Measurements from ENCODE around the gene GADD45G. TPM values are rescaled to one million over a fixed set of nuclear protein-coding genes. Genes with fewer than 3 reads are reported as not detected.

The GADD45G gene
- polyA plus RNA-seq, 1 of the 3 experiments (the other 2 are of a cell fraction), result 1.3 TPM

- Histone ChIP-seq H3K27me3 (ENCODE audit: insufficient read depth) (no peaks in the 10 kb centered on the region; the same call in 1 of the 2 replicates), H4K20me1 (ENCODE audit: insufficient read depth) (no peaks in the 10 kb centered on the region), H3K4me1 (ENCODE audit: control insufficient read depth in 1 of 2, insufficient read depth in 2 of 2, low read depth in 1 of 2, low read length in 1 of 2) (peaks cover 24 to 41% of the 10 kb centered on the region in 2 experiments), H3K27ac (ENCODE audit: low read depth in 2 of 2, low read length in 1 of 2) (peak overlapping the region; percentile 13 to 91; a peak in 2 of 4 replicates), H3K36me3 (replicated peaks in 1 of 2; ENCODE audit: control insufficient read depth in 1 of 2, insufficient read depth in 2 of 2, low read length in 1 of 2) (no peaks in the 10 kb centered on the region), H3F3A (replicated peaks; ENCODE audit: insufficient read depth) (peaks cover 27% of the 10 kb centered on the region), H3K4me3 (ENCODE audit: low read depth in 2 of 2, low read length in 1 of 2) (peak overlapping the region in 1 of 2 experiments; percentile 47; a peak in 2 of 4 replicates), H2AFZ (ENCODE audit: low read depth) (no peak overlapping the region), H3K9me2 (no peaks in the 10 kb centered on the region), H3K4me2 (peak overlapping the region; percentile 91), H3K9me3 (no peaks in the 10 kb centered on the region), H3K9ac (no peak overlapping the region), H3K79me2 (ENCODE audit: insufficient read depth) (no peaks in the 10 kb centered on the region)
- POLR2A ChIA-PET, result interaction anchor here (0.6 to 8.4 kb wide), 6 partner anchors 14 to 565 kb away, joined by 3 to 134 read pairs (median 4); no protein-coding TSS in a partner anchor
- 35% methylated on average over 7 of the region's 7 CpGs for WGBS (ENCODE audit: low lambda C conversion rate)
- CTCF ChIA-PET, result interaction anchor here (0.7 to 17.1 kb wide), 10 partner anchors 17 to 497 kb away, joined by 3 to 604 read pairs (median 4); no protein-coding TSS in a partner anchor
- peak; percentile 68 for DNase-seq
- TF ChIP-seq USF2 (IDR thresholded peaks at IDR 0.05; ENCODE audit: borderline replicate concordance, low read depth, low read length) (no peak), RFX5 (IDR thresholded peaks at IDR 0.05; ENCODE audit: low read length) (no peak), EZH2phosphoT487 (IDR thresholded peaks at IDR 0.05; ENCODE audit: borderline replicate concordance, low read depth) (no peak), CTCF (IDR thresholded peaks at IDR 0.05) (no peak), JUND (IDR thresholded peaks at IDR 0.05) (no peak), TCF12 (IDR thresholded peaks at IDR 0.05) (no peak), IRF3 (IDR thresholded peaks at IDR 0.05; ENCODE audit: low read depth, low read length) (no peak), TEAD4 (IDR thresholded peaks at IDR 0.05; ENCODE audit: borderline replicate concordance, insufficient read depth) (no peak), FOSL2 (IDR thresholded peaks at IDR 0.05; ENCODE audit: borderline replicate concordance, low read depth) (peak; percentile 29; the same call in 1 of the 2 replicates), NRF1 (IDR thresholded peaks at IDR 0.05; ENCODE audit: low read depth, low read length) (no peak), GABPA (IDR thresholded peaks at IDR 0.05; ENCODE audit: low read depth) (no peak), RCOR1 (IDR thresholded peaks at IDR 0.05; ENCODE audit: low read length) (peak; percentile 57; the same call in 1 of the 2 replicates), CHD2 (IDR thresholded peaks at IDR 0.05; ENCODE audit: low read length, partially characterized antibody) (peak; percentile 78), MEF2A (IDR thresholded peaks at IDR 0.05; ENCODE audit: borderline replicate concordance, low read depth) (no peak), GATA2 (CRISPR knock-in tag; IDR thresholded peaks at IDR 0.05) (peak; percentile 86), EP300 (IDR thresholded peaks at IDR 0.05; ENCODE audit: borderline replicate concordance in 1 of 2, low read depth in 1 of 2, low read length in 1 of 2) (peak in 1 of 2 experiments; percentile 38; a peak in 1 of 4 replicates), RAD21 (IDR thresholded peaks at IDR 0.05; ENCODE audit: low read length) (peak; percentile 40; the same call in 1 of the 2 replicates), ZBTB33 (IDR thresholded peaks at IDR 0.05; ENCODE audit: borderline replicate concordance, low read depth) (no peak), ELF1 (IDR thresholded peaks at IDR 0.05) (no peak), MXI1 (IDR thresholded peaks at IDR 0.05; ENCODE audit: low read depth, low read length) (peak; percentile 45; the same call in 1 of the 2 replicates), REST (IDR thresholded peaks at IDR 0.05; ENCODE audit: low read depth, low read length) (no peak), SIN3A (IDR thresholded peaks at IDR 0.05; ENCODE audit: borderline replicate concordance, low read depth, low read length) (no peak)
Measured at GRCh38 chr9:89606624-89607311, 2.0 kb downstream of the GADD45G start.
